ENCODE measurements around the gene PLK2. TPM values are rescaled to one million over a fixed set of nuclear protein-coding genes. Genes with fewer than 3 reads are reported as not detected.

The PLK2 gene
- total and polyA plus RNA-seq, 4 donors, result 20.1 to 363 (median 40.9) TPM

DNA sequence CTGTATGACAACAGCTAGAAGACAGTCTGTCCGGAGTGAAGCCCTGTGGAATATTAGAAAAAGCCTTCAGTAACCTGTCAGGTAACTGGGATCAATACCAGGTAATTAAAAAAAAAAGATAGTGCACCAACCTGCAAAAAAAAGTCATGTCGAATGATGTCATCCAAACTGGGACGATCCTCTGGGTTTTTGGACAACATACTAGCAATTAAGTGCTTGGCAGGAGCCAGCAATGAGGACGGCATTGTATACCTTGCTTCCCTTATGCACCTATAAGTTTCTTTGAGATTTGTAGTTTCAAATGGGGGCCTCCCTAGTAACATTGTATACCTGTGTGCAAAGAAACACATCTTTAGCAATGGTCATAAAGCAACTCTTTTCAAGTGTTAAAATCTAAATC, 2.8 kb downstream of the PLK2 start:
- Histone ChIP-seq H3K4me1 (ENCODE audit: control insufficient read depth in 5 of 5, insufficient read depth in 5 of 5, low read length in 5 of 5) (peaks cover 0 to 42% (median 19%) of the 10 kb centered on the region in 5 donors), H3K36me3 (ENCODE audit: control insufficient read depth in 4 of 4, insufficient read depth in 4 of 4, low read length in 4 of 4) (peaks cover 7 to 47% (median 20%) of the 10 kb centered on the region in 4 donors), H3K27me3 (ENCODE audit: control insufficient read depth in 3 of 3, insufficient read depth in 3 of 3, low read length in 2 of 3) (no peaks in the 10 kb centered on the region), H3K27ac (ENCODE audit: low read depth in 1 of 2, low read length in 1 of 2) (peak overlapping the region in 1 of 2 donors; percentile 58), H3K9me3 (ENCODE audit: control insufficient read depth in 4 of 4, insufficient read depth in 3 of 4, low read length in 3 of 4) (no peaks in the 10 kb centered on the region), H3K9ac (ENCODE audit: insufficient read depth in 1 of 2, low read length in 2 of 2) (peak overlapping the region; percentile 49 to 86), H3K4me3 (peak overlapping the region; percentile 29)
- TF ChIP-seq, protein P1, sequence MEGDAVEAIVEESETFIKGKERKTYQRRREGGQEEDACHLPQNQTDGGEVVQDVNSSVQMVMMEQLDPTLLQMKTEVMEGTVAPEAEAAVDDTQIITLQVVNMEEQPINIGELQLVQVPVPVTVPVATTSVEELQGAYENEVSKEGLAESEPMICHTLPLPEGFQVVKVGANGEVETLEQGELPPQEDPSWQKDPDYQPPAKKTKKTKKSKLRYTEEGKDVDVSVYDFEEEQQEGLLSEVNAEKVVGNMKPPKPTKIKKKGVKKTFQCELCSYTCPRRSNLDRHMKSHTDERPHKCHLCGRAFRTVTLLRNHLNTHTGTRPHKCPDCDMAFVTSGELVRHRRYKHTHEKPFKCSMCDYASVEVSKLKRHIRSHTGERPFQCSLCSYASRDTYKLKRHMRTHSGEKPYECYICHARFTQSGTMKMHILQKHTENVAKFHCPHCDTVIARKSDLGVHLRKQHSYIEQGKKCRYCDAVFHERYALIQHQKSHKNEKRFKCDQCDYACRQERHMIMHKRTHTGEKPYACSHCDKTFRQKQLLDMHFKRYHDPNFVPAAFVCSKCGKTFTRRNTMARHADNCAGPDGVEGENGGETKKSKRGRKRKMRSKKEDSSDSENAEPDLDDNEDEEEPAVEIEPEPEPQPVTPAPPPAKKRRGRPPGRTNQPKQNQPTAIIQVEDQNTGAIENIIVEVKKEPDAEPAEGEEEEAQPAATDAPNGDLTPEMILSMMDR (IDR thresholded peaks at IDR 0.05; ENCODE audit: control extremely low read depth, extremely low read depth), result no peak
- WGBS, 2 donors, result 57 to 65% methylated on average over 4 of the region's 4 CpGs
- ATAC-seq (ENCODE audit: insufficient read depth, low FRiP score), result no peak
- DNase-seq, result no peak

DNA sequence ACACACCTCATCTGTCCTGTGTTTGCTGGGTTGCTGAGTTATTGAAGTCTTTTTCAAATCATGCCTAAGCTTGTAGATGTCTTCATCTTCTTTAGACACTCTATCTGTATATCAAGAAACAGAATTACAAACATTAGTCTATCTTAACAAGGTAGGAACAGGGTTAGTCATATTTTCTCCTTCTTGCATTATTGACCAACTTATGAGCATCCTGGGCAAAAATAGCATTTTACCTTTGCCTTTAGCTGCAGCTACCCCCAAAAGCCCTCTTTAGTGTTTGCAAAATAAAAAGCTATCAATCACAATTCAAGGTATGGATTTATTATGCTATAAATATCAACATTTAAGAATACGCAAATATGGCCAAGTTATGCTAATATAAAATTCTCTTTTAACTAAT, 3.4 kb downstream of the PLK2 start:
- DNase-seq (no peak), ATAC-seq (ENCODE audit: insufficient read depth, low FRiP score) (no peak)
- 70 to 89% methylated on average over 1 of the region's 1 CpG for WGBS, 2 donors
- Histone ChIP-seq H3K4me1 (ENCODE audit: control insufficient read depth in 5 of 5, insufficient read depth in 5 of 5, low read length in 5 of 5) (peaks cover 0 to 42% (median 19%) of the 10 kb centered on the region in 5 donors), H3K9ac (ENCODE audit: insufficient read depth in 1 of 2, low read length in 2 of 2) (peak overlapping the region in 1 of 2 donors; percentile 50), H3K4me3 (peak overlapping the region; percentile 8), H3K27ac (ENCODE audit: low read depth in 1 of 2, low read length in 1 of 2) (peak overlapping the region in 1 of 2 donors; percentile 70), H3K9me3 (ENCODE audit: control insufficient read depth in 4 of 4, insufficient read depth in 3 of 4, low read length in 3 of 4) (no peaks in the 10 kb centered on the region), H3K36me3 (ENCODE audit: control insufficient read depth in 4 of 4, insufficient read depth in 4 of 4, low read length in 4 of 4) (peaks cover 7 to 47% (median 20%) of the 10 kb centered on the region in 4 donors), H3K27me3 (ENCODE audit: control insufficient read depth in 3 of 3, insufficient read depth in 3 of 3, low read length in 2 of 3) (no peaks in the 10 kb centered on the region)
- TF ChIP-seq, protein P1 (IDR thresholded peaks at IDR 0.05; ENCODE audit: control extremely low read depth, extremely low read depth), result no peak

DNA sequence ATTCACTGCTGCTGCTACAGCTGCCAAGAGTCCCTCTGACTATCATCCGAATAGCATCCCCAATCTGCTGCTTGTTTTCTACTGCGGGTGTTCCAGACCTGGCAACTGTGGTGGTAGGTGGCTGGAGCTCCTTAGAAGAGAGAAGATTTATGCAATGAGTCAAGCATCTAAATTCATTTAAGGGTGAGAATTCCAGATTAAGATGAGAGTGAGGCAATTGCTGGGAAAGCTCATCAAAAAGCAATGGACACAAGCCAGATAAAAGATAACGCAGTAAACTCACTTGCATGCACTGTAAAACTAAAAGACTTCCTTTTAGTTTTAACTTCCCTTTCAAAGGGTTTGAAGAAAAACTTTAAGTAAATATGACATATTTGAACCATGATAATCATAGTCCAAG, 3.9 kb downstream of the PLK2 start:
- H3K27ac ChIP-seq (ENCODE audit: low read depth in 1 of 2, low read length in 1 of 2), result peak overlapping the region in 1 of 2 donors; percentile 70
- DNase-seq, result peak in 1 of 3 donors; percentile 54
- H3K4me3 ChIP-seq, result peak overlapping the region; percentile 26
- WGBS, 2 donors, result 70 to 78% methylated on average over 3 of the region's 3 CpGs
- no peaks in the 10 kb centered on the region for H3K9me3 ChIP-seq (ENCODE audit: control insufficient read depth in 4 of 4, insufficient read depth in 3 of 4, low read length in 3 of 4)
- no peaks in the 10 kb centered on the region for H3K27me3 ChIP-seq (ENCODE audit: control insufficient read depth in 3 of 3, insufficient read depth in 3 of 3, low read length in 2 of 3)
- ATAC-seq (ENCODE audit: insufficient read depth, low FRiP score), result no peak
- TF ChIP-seq, protein P1 (IDR thresholded peaks at IDR 0.05; ENCODE audit: control extremely low read depth, extremely low read depth), result no peak
- H3K36me3 ChIP-seq (ENCODE audit: control insufficient read depth in 4 of 4, insufficient read depth in 4 of 4, low read length in 4 of 4), result peaks cover 9 to 47% (median 20%) of the 10 kb centered on the region in 4 donors
- H3K4me1 ChIP-seq (ENCODE audit: control insufficient read depth in 5 of 5, insufficient read depth in 5 of 5, low read length in 5 of 5), result peaks cover 0 to 42% (median 19%) of the 10 kb centered on the region in 5 donors
- H3K9ac ChIP-seq (ENCODE audit: insufficient read depth in 1 of 2, low read length in 2 of 2), result peak overlapping the region; percentile 4 to 6

DNA sequence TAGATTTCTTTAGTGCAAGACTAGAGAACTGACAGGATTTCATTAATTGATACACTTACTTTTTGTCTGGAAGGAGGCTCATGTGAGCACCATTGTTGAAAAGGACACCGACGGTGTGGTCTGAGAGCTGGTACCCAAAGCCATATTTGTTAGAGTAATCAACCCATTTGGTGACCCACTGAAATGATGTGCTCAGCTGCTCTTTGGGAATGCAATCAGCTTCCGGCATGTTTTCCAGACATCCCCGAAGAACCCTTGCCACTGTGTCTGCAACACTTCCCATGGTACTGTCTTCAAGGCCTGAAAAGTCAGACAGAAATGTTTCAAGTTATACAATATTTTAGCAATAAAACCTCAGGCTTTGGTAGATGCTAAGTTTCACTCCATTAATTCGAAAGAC, 4.4 kb downstream of the PLK2 start:
- H3K4me3 ChIP-seq, result peak overlapping the region; percentile 14

More for the DNA sequence above, 4.4 kb downstream of the PLK2 start:
- DNase-seq, result no peak
- Histone ChIP-seq H3K27ac (ENCODE audit: low read depth in 1 of 2, low read length in 1 of 2) (no peak overlapping the region), H3K36me3 (ENCODE audit: control insufficient read depth in 4 of 4, insufficient read depth in 4 of 4, low read length in 4 of 4) (peaks cover 9 to 47% (median 20%) of the 10 kb centered on the region in 4 donors), H3K27me3 (ENCODE audit: control insufficient read depth in 3 of 3, insufficient read depth in 3 of 3, low read length in 2 of 3) (no peaks in the 10 kb centered on the region), H3K9me3 (ENCODE audit: control insufficient read depth in 4 of 4, insufficient read depth in 3 of 4, low read length in 3 of 4) (no peaks in the 10 kb centered on the region), H3K4me1 (ENCODE audit: control insufficient read depth in 5 of 5, insufficient read depth in 5 of 5, low read length in 5 of 5) (peaks cover 0 to 40% (median 19%) of the 10 kb centered on the region in 5 donors), H3K9ac (ENCODE audit: insufficient read depth in 1 of 2, low read length in 2 of 2) (peak overlapping the region; percentile 44)
- TF ChIP-seq, protein P1 (IDR thresholded peaks at IDR 0.05; ENCODE audit: control extremely low read depth, extremely low read depth), result no peak
- no peak for ATAC-seq (ENCODE audit: insufficient read depth, low FRiP score)
- WGBS, 2 donors, result 71 to 81% methylated on average over 5 of the region's 5 CpGs
